ENCODE measurements around the gene CPXCR1.
"Not testable (repeated sequence)": the region's sequence is repeated elsewhere in the genome, so short reads cannot be mapped to it uniquely, and the experiment has no call there.

Gene CPXCR1

DNA sequence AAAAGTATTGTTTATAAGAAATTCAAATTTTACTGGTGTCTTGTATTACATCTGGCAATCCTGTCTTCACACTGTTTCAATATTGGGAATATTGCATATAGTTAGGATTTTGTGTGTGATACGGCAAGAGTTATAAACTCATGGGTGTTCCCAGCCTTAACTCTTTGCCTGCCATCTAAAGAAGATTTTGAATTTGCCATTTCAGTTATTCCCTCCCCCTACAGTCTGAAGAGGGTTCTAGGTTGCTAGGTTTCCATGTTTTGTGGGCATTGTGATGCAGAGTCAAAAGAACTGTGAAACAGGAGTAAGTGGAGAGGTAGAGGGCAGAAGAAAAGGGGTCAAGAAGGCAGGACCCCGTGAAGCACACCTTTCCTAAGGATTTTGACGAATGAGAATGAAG, at the start of gene CPXCR1:
Gene CPXCR1 (plus strand): TSS at position 301 of the 400 bp plus-strand sequence. CDS start 6,190 bp downstream, outside the sequence.
- DNase-seq, result no peak

DNA sequence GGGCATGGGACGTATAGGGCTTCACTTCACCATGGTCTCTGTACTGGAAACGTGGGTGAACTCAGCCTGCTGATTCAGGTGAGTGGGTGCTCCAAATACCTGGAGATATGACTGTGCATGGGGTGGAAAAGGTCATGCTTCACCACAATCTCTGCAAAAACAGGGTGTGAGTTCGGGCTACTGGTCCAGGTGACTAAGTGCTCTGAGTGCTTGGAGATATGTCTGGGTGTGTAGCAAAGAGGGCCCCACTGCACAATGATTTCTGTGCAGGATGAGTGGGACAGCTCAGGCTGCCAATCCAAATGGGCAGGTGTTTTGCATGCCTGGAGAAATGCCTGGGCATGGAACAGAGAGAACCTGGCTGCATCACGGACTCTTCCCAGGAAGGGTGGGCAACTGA, 11.2 kb upstream of the CPXCR1 start:
- no peak for DNase-seq

DNA sequence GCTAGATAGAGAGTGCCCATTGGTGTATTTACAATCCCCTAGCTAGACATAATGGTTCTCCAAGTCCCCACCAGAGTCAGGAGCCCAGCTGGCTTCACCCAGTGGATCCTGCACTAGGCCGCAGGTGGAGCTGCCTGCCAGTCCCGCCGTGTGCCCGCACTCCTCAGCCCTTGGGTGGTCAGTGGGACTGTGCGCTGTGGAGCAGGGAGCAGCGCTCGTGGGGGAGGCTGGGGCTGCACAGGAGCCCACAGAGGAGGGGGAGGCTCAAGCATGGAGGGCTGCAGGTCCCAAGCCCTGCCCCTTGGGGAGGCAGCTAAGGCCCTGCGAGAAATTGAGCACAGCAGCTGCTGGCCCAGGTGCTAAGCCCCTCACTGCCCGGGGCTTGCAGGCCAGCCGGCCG, 810 bp upstream of the CPXCR1 start:
- DNase-seq, result not testable (repeated sequence)

DNA sequence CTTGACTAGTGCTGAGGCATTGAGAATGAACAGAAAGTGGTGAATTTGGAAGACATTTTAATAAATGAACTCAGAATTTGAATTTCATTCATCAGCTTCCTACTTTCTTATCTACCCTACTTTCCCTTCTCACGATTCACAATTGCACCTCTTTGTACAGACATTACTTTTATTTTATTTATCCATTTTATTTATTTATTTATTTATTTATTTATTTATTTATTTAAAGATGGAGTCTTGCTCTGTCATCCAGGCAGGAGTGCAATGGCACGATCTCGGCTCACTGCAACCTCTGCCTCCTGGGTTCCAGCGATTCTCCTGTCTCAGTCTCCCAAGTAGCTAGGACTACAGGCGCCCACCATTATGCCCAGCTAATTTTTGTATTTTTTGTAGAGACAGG, 5.3 kb downstream of the CPXCR1 start:
- not testable (repeated sequence) for DNase-seq

DNA sequence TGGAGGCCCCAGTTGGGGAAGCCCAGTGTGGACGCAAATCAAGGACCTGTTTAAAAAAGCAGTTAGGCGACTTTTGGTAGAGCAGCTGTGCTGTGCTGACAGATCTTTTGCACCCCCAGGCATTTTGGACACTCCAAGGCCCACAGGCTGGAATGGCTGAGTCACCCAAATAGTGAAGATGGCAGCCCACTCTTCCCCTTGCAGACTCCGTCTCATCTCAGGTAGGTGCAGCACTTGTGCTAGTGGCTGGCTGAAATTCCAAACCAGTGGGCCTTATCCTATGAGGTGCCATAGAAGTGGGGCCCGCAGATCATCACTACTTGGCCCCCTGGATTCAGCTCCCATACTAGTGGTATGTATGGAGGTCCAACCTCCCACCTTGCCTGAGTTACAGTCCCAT, 42.8 kb downstream of the CPXCR1 start:
- DNase-seq, result no peak
